ENCODE measurements around the gene ZFAND3. TPM values are rescaled to one million over a fixed set of nuclear protein-coding genes. Genes with fewer than 3 reads are reported as not detected.

The ZFAND3 gene
- polyA plus RNA-seq, 1 of the 3 experiments (the other 2 are of a cell fraction), result 16.7 TPM

DNA sequence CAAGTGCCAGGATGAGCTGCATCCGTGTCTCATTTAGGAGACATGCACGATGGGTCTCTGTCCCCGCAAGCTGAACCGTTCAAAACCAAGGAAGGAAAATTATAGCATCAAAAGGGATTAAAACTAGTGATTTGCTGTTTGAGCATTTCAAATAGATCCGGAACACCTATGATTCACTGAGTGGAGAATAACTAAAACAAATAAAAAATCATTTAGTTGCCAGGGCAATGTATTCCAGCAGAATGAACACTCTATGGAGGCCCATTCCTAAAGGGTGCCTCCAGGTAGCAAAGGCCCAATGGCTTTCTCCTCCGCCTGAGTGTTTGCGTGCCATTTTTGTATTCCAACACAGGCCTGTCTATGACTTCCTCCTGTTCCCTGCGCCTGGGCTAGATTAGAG lies 354.8 kb downstream of the ZFAND3 start (continued):
- TF ChIP-seq, protein P1, sequence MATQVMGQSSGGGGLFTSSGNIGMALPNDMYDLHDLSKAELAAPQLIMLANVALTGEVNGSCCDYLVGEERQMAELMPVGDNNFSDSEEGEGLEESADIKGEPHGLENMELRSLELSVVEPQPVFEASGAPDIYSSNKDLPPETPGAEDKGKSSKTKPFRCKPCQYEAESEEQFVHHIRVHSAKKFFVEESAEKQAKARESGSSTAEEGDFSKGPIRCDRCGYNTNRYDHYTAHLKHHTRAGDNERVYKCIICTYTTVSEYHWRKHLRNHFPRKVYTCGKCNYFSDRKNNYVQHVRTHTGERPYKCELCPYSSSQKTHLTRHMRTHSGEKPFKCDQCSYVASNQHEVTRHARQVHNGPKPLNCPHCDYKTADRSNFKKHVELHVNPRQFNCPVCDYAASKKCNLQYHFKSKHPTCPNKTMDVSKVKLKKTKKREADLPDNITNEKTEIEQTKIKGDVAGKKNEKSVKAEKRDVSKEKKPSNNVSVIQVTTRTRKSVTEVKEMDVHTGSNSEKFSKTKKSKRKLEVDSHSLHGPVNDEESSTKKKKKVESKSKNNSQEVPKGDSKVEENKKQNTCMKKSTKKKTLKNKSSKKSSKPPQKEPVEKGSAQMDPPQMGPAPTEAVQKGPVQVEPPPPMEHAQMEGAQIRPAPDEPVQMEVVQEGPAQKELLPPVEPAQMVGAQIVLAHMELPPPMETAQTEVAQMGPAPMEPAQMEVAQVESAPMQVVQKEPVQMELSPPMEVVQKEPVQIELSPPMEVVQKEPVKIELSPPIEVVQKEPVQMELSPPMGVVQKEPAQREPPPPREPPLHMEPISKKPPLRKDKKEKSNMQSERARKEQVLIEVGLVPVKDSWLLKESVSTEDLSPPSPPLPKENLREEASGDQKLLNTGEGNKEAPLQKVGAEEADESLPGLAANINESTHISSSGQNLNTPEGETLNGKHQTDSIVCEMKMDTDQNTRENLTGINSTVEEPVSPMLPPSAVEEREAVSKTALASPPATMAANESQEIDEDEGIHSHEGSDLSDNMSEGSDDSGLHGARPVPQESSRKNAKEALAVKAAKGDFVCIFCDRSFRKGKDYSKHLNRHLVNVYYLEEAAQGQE (IDR thresholded peaks at IDR 0.05; ENCODE audit: low read depth, low read length), result no peak
- no peak for TF ChIP-seq CHD2 (IDR thresholded peaks at IDR 0.05; ENCODE audit: low read length, partially characterized antibody)

DNA sequence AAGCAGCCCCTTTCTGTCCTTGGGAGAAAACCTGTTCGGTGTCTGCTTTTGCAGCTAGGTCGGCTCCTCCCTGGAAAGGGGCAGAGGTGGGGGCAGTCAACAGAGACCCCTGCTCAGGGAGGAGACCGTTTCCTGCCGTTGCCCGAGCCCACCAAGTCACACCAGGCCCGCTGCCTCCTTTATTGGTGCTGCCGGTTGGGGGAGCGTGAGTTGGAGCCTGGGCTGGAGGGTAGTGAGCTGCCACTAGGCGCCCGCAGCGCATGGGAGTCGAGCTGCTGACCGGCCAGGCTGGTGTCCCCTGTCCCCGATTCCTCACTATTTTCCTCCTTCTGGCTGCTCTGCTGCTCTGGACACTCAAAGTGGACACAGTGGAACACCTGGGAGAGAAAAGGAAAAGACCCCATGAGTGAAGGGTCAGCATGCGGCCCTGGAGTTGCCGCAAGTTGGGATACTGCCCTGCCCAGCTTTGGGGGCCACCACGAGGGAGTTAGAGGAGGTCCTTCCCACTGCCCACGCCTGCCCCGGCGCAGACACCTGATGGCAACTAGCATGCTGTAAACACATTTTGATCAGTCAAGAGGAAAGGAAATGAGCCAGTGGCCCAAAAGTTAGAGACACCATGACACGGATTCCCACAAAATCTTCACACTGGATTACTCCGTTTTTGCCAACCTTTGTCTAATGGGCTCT lies 355.4 kb downstream of the ZFAND3 start:
- TF ChIP-seq FOXM1 (IDR thresholded peaks at IDR 0.05; ENCODE audit: low read depth) (no peak), GATA2 (CRISPR knock-in tag; IDR thresholded peaks at IDR 0.05) (no peak), NRF1 (IDR thresholded peaks at IDR 0.05; ENCODE audit: low read depth, low read length) (no peak), ELF1 (IDR thresholded peaks at IDR 0.05) (no peak), RCOR1 (IDR thresholded peaks at IDR 0.05; ENCODE audit: low read length) (no peak), YY1 (IDR thresholded peaks at IDR 0.05; ENCODE audit: low read depth) (no peak), EZH2phosphoT487 (IDR thresholded peaks at IDR 0.05; ENCODE audit: borderline replicate concordance, low read depth) (no peak), TEAD4 (IDR thresholded peaks at IDR 0.05; ENCODE audit: borderline replicate concordance, insufficient read depth) (no peak), SIN3A (IDR thresholded peaks at IDR 0.05; ENCODE audit: borderline replicate concordance, low read depth, low read length) (no peak), RFX5 (IDR thresholded peaks at IDR 0.05; ENCODE audit: low read length) (no peak), FOSL2 (IDR thresholded peaks at IDR 0.05; ENCODE audit: borderline replicate concordance, low read depth) (no peak), TCF12 (IDR thresholded peaks at IDR 0.05) (no peak), MEF2A (IDR thresholded peaks at IDR 0.05; ENCODE audit: borderline replicate concordance, low read depth) (no peak), SMC3 (IDR thresholded peaks at IDR 0.05; ENCODE audit: low read depth, low read length) (no peak), RAD21 (IDR thresholded peaks at IDR 0.05; ENCODE audit: low read length) (no peak)
- TF ChIP-seq, protein P2, sequence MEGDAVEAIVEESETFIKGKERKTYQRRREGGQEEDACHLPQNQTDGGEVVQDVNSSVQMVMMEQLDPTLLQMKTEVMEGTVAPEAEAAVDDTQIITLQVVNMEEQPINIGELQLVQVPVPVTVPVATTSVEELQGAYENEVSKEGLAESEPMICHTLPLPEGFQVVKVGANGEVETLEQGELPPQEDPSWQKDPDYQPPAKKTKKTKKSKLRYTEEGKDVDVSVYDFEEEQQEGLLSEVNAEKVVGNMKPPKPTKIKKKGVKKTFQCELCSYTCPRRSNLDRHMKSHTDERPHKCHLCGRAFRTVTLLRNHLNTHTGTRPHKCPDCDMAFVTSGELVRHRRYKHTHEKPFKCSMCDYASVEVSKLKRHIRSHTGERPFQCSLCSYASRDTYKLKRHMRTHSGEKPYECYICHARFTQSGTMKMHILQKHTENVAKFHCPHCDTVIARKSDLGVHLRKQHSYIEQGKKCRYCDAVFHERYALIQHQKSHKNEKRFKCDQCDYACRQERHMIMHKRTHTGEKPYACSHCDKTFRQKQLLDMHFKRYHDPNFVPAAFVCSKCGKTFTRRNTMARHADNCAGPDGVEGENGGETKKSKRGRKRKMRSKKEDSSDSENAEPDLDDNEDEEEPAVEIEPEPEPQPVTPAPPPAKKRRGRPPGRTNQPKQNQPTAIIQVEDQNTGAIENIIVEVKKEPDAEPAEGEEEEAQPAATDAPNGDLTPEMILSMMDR (IDR thresholded peaks at IDR 0.05), result no peak
- TF ChIP-seq, protein P3, sequence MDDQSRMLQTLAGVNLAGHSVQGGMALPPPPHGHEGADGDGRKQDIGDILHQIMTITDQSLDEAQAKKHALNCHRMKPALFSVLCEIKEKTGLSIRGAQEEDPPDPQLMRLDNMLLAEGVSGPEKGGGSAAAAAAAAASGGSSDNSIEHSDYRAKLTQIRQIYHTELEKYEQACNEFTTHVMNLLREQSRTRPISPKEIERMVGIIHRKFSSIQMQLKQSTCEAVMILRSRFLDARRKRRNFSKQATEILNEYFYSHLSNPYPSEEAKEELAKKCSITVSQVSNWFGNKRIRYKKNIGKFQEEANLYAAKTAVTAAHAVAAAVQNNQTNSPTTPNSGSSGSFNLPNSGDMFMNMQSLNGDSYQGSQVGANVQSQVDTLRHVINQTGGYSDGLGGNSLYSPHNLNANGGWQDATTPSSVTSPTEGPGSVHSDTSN (IDR thresholded peaks at IDR 0.05), result no peak
- TF ChIP-seq, protein P4, sequence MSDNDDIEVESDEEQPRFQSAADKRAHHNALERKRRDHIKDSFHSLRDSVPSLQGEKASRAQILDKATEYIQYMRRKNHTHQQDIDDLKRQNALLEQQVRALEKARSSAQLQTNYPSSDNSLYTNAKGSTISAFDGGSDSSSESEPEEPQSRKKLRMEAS (IDR thresholded peaks at IDR 0.05; ENCODE audit: low read depth), result no peak
- TF ChIP-seq, protein P5, sequence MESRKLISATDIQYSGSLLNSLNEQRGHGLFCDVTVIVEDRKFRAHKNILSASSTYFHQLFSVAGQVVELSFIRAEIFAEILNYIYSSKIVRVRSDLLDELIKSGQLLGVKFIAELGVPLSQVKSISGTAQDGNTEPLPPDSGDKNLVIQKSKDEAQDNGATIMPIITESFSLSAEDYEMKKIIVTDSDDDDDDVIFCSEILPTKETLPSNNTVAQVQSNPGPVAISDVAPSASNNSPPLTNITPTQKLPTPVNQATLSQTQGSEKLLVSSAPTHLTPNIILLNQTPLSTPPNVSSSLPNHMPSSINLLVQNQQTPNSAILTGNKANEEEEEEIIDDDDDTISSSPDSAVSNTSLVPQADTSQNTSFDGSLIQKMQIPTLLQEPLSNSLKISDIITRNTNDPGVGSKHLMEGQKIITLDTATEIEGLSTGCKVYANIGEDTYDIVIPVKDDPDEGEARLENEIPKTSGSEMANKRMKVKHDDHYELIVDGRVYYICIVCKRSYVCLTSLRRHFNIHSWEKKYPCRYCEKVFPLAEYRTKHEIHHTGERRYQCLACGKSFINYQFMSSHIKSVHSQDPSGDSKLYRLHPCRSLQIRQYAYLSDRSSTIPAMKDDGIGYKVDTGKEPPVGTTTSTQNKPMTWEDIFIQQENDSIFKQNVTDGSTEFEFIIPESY (IDR thresholded peaks at IDR 0.05; ENCODE audit: borderline replicate concordance, low read depth), result no peak
- TF ChIP-seq, protein P6, sequence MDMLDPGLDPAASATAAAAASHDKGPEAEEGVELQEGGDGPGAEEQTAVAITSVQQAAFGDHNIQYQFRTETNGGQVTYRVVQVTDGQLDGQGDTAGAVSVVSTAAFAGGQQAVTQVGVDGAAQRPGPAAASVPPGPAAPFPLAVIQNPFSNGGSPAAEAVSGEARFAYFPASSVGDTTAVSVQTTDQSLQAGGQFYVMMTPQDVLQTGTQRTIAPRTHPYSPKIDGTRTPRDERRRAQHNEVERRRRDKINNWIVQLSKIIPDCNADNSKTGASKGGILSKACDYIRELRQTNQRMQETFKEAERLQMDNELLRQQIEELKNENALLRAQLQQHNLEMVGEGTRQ (IDR thresholded peaks at IDR 0.05; ENCODE audit: borderline replicate concordance, low read depth, low read length), result no peak
- Histone ChIP-seq H3K27ac (ENCODE audit: low read depth in 2 of 2, low read length in 1 of 2) (no peak overlapping the region), H3F3A (replicated peaks; ENCODE audit: insufficient read depth) (no peaks in the 10 kb centered on the region), H3K9me3 (no peaks in the 10 kb centered on the region), H3K9me2 (no peaks in the 10 kb centered on the region), H3K36me3 (replicated peaks in 1 of 2; ENCODE audit: control insufficient read depth in 1 of 2, insufficient read depth in 2 of 2, low read length in 1 of 2) (peaks cover 0 to 5% of the 10 kb centered on the region in 2 experiments), H3K79me2 (ENCODE audit: insufficient read depth) (no peaks in the 10 kb centered on the region), H4K20me1 (ENCODE audit: insufficient read depth) (no peaks in the 10 kb centered on the region), H2AFZ (ENCODE audit: low read depth) (no peak overlapping the region), H3K4me2 (no peak overlapping the region), H3K4me3 (ENCODE audit: low read depth in 2 of 2, low read length in 1 of 2) (no peak overlapping the region), H3K27me3 (ENCODE audit: insufficient read depth) (no peaks in the 10 kb centered on the region), H3K4me1 (ENCODE audit: control insufficient read depth in 1 of 2, insufficient read depth in 2 of 2, low read depth in 1 of 2, low read length in 1 of 2) (peaks cover 0 to 27% of the 10 kb centered on the region in 2 experiments; a peak in 1 of 4 replicates), H3K9ac (no peak overlapping the region)
- WGBS (ENCODE audit: low lambda C conversion rate), result 89% methylated on average over 15 of the region's 22 CpGs
- DNase-seq, result no peak
- ChIA-PET CTCF (interaction anchor here (1.1 to 3.0 kb wide), 2 partner anchors 141 to 319 kb away, joined by 3 to 8 read pairs; no protein-coding TSS in a partner anchor), POLR2A (no interaction called here)

All from SK-N-SH (cell line).